Neural crest cell (in vitro differentiated cells): Measurements from ENCODE around the gene ARHGEF19. TPM values are rescaled to one million over a fixed set of nuclear protein-coding genes. Genes with fewer than 3 reads are reported as not detected.

Experiments used
- DNase-seq: peaks from one replicate; pipeline ENCODE4 v3.0.0; 2021; ENCODE audit warnings: low read depth, mixed read lengths, low spot score
- H3K27ac Mint-ChIP-seq: one replicate; pipeline ENCODE4 v1.8.0; 2021; ENCODE audit warnings: mild to moderate bottlenecking, mixed read lengths; ENCODE audit not compliant: unreplicated experiment
- H3K27me3 Mint-ChIP-seq: 2 replicates; pipeline ENCODE4 v1.8.0; 2021; ENCODE audit warnings: low read depth, mild to moderate bottlenecking, mixed read lengths
- H3K36me3 Mint-ChIP-seq: 2 replicates; pipeline ENCODE4 v1.8.0; 2021; ENCODE audit warnings: low read depth, mild to moderate bottlenecking, mixed read lengths
- H3K4me1 Mint-ChIP-seq: 2 replicates; pipeline ENCODE4 v1.8.0; 2021; ENCODE audit warnings: mixed read lengths
- H3K4me3 Mint-ChIP-seq: one replicate; pipeline ENCODE4 v1.8.0; 2021; ENCODE audit warnings: mild to moderate bottlenecking, mixed read lengths
- H3K9me3 Mint-ChIP-seq: 2 replicates; pipeline ENCODE4 v1.8.0; 2021; ENCODE audit warnings: mixed read lengths
- CTCF ChIP-seq: fragments of 200-600 bp; sonication (generic); conservative IDR thresholded peaks from 2 replicates; pipeline ENCODE4 v1.5.0; 2021; ENCODE audit warnings: antibody characterized with exemption, mild to moderate bottlenecking
- total RNA-seq: library from RNA; stranded (reverse); gene quantifications from 2 replicates; pipeline ENCODE4 v1.2.1, GENCODE V29; 2021

The ARHGEF19 gene
- total RNA-seq, 1 donor from 2014 or later: 9.0 TPM

GRCh38 chr1:16242556-16243214, 30.2 kb upstream of the ARHGEF19 start:
- Mint-ChIP-seq H3K27ac (no peak overlapping the region), H3K9me3 (no peaks in the 10 kb centered on the region), H3K36me3 (no peaks in the 10 kb centered on the region), H3K27me3 (peaks cover 4% of the 10 kb centered on the region), H3K4me1 (peaks cover 10% of the 10 kb centered on the region), H3K4me3 (no peak overlapping the region)
- no peak for TF ChIP-seq CTCF
- DNase-seq: no peak

GRCh38 chr1:16241221-16241708, 28.8 kb upstream of the ARHGEF19 start:
- H3K4me3 Mint-ChIP-seq: peak overlapping the region; percentile 34
- DNase-seq: no peak
- peaks cover 6% of the 10 kb centered on the region for H3K27me3 Mint-ChIP-seq
- no peaks in the 10 kb centered on the region for H3K9me3 Mint-ChIP-seq
- TF ChIP-seq CTCF: no peak
- H3K27ac Mint-ChIP-seq: no peak overlapping the region
- no peaks in the 10 kb centered on the region for H3K36me3 Mint-ChIP-seq
- H3K4me1 Mint-ChIP-seq: peaks cover 22% of the 10 kb centered on the region

- no peak for TF ChIP-seq CTCF
Observed at GRCh38 chr1:16239972-16240491, 27.6 kb upstream of the ARHGEF19 start.

DNA sequence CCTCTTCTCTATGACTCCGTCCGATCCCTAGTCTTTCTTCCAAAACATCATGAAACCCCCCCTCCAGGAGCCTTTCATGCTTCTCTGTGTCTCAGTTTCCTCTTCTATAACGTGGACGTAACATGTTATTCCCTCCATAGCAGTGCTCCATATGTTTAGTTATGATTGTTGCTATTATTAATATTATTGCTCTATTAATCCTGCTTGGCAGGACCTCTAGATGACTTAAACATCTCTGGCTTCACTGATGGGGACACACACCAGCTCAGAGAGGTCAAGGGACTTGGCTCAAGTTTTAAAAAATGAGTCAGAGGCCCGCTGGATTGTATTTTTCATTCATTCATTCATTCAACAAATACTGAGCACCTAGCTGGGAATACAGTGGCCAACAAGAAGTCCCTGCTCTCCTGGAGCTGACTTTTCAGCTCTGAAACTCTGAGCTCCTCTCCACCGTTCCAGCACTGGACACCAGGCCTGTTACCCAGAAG, 24.9 kb upstream of the ARHGEF19 start:
- Mint-ChIP-seq H3K36me3 (no peaks in the 10 kb centered on the region), H3K27ac (peak overlapping the region; percentile 96), H3K4me1 (peaks cover 26% of the 10 kb centered on the region), H3K4me3 (peak overlapping the region; percentile 91), H3K27me3 (peaks cover 6% of the 10 kb centered on the region), H3K9me3 (no peaks in the 10 kb centered on the region)
- no peak for DNase-seq
- TF ChIP-seq CTCF: no peak

More at GRCh38 chr1:16239972-16240491, 27.6 kb upstream of the ARHGEF19 start:
- Mint-ChIP-seq H3K4me1 (peaks cover 29% of the 10 kb centered on the region), H3K36me3 (no peaks in the 10 kb centered on the region), H3K9me3 (no peaks in the 10 kb centered on the region), H3K27me3 (peaks cover 6% of the 10 kb centered on the region), H3K27ac (no peak overlapping the region), H3K4me3 (peak overlapping the region; percentile 72)
- DNase-seq: no peak

DNA sequence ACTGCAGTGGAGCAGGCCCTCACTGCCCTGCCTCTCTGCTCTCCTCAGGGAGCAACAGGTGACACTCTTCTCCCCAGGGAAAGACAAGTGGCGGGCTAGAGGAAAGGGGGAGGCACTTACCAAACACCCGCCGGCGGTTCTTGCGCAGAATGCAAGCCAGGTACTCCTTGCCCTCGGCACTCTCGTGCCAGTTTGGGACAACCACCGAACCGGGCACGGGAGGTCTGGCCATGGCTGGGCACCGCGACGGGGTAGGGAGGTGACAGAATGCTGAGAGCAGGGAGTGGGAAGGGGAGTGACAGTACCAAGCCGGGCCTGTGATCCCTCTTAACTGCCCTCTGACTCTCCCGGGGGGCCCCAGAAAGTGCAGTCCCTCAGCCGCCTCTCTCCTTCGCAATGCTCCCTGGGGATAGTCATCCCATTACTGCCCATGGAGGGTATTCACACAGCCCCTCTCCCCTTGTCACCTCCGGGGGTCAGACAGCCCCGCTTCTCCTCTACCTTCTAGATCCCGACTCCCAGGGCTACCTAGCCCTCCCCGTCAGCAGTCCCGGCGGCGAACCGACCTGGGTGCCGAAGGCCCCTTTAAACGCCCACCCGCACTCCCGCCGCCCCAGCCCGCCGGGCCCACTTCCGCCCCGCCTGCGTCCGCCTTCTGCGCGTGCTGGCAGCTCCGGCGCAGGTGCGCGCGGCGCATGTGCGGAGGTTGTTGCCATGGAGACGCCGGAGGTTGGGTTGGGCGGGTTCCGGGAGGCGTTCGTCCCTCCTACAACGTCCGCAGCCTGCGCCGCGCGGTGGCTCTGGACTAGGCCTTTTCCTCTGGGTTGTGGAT, 24.3 kb upstream of the ARHGEF19 start, which contains the start of gene CPLANE2:
TSS of gene CPLANE2 (minus strand) at position 673 of the 832 bp plus-strand sequence. CDS start at position 232, 441 bp downstream.
- Mint-ChIP-seq H3K4me3 (peak within 1 kb of the TSS; percentile 91), H3K27me3 (peaks cover 6% of the 10 kb centered on the region)
- no peak for TF ChIP-seq CTCF

More for the DNA sequence above, 24.3 kb upstream of the ARHGEF19 start, which contains the start of gene CPLANE2:
- DNase-seq: peak; percentile 91
- no peaks in the 10 kb centered on the region for H3K9me3 Mint-ChIP-seq
- peak within 1 kb of the TSS; percentile 96 for H3K27ac Mint-ChIP-seq
- peaks cover 26% of the 10 kb centered on the region for H3K4me1 Mint-ChIP-seq
- H3K36me3 Mint-ChIP-seq: no peaks in the 10 kb centered on the region
